ENCODE results near the gene SPINT1. TPM values are rescaled to one million over a fixed set of nuclear protein-coding genes. Genes with fewer than 3 reads are reported as not detected.
"Not testable (repeated sequence)": the region's sequence is repeated elsewhere in the genome, so short reads cannot be mapped to it uniquely, and the experiment has no call there.

Gene SPINT1
- total RNA-seq, 2 donors from 2014 or later, result 1.7 to 3.2 TPM

DNA sequence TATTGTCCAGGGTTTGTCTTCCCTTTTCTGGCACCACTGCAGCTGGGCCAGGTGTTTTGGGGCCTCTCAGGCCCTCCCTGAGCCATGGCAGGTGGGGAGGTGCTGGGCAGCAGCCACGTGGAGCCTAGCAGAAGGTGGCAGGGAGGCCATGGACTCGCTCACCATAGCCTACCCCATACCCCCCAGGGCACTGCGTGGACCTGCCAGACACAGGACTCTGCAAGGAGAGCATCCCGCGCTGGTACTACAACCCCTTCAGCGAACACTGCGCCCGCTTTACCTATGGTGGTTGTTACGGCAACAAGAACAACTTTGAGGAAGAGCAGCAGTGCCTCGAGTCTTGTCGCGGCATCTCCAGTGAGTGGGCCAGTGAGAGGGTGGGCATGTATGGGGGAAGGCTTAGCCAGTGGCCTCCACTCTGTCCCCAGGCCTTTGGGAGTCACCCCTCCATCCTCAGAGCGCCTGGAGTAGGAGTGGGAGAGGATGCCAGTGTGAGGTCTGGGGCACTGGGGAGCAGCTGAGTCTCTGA, 11.9 kb downstream of the SPINT1 start:
- peak; percentile 63 for DNase-seq (ENCODE audit: low spot score)
- intact Hi-C loops (cut with DNase I), result loop anchor here in 1 of 2 donors (5.0 kb wide), 2 partner anchors 37 to 327 kb away; partner anchors contain the start of gene VPS18

DNA sequence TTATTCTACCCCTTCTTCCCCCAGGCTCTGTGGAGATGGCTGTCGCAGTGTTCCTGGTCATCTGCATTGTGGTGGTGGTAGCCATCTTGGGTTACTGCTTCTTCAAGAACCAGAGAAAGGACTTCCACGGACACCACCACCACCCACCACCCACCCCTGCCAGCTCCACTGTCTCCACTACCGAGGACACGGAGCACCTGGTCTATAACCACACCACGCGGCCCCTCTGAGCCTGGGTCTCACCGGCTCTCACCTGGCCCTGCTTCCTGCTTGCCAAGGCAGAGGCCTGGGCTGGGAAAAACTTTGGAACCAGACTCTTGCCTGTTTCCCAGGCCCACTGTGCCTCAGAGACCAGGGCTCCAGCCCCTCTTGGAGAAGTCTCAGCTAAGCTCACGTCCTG, 12.9 kb downstream of the SPINT1 start:
- intact Hi-C loops (cut with DNase I), result loop anchor here in 1 of 2 donors (5.0 kb wide), 2 partner anchors 36 to 326 kb away; partner anchors contain the start of gene VPS18
- DNase-seq (ENCODE audit: low spot score), result peak; percentile 69

DNA sequence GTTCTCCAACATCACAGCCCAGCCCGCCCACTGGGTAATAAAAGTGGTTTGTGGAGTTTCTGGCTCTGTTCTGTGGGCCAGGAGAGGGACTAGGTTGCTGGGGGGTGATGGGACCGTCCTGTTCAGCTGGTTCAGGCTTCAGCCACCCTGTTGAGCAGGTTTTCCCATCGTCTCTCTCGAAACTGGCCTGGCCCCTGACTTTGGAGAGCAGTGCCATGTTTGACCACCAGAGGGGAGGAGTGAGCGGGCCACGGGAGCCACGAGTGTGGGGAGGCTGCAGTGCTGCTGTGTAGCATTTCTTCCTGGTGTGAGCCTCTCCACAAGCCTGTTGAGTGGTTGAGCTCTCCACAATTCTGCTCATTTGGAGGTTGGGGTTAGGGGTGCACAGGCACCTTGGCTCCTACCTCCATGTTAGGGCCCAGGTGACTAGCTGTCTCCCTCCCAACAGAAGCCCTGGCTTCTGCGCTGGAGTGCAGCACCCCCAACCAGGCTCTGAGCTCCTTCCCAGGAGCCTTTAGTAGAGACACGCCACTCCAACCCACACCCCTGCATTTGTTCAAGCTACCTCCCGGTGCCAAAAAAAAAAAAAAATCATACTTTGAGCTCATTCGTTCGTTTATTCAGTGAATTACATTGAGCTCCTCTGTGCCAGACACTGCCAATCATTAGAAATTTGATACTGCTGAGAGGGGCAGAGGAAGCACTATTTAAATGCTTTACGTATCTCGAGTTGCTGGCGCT, 13.9 kb downstream of the SPINT1 start:
- intact Hi-C loops (cut with DNase I), result loop anchor here in 1 of 2 donors (5.0 kb wide), 2 partner anchors 35 to 325 kb away; partner anchors contain the start of gene VPS18
- DNase-seq (ENCODE audit: low spot score), result peak; percentile 93

DNA sequence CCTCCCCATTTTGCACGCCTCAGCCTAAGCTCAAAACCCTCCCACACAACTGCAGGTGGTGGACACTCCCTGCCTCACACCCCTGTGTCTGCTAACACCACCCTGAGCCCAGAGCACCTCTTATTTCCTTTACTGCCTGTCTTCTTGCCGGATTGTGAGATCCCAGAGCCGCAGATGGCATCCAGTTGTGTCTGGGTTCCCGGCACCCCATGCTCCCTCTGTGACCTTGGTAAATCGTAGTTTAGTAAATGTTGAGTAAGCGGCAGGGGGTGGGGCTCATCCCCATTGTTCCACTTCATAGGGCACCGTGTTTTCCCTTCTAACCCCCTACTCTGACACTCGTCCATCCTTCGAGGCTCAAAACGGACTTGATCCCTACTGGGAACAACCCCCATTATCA, 14.9 kb downstream of the SPINT1 start:
- intact Hi-C loops (cut with DNase I), result loop anchor here in 1 of 2 donors (5.0 kb wide), 2 partner anchors 34 to 324 kb away; partner anchors contain the start of gene VPS18
- peak; percentile 64 for DNase-seq (ENCODE audit: low spot score)

DNA sequence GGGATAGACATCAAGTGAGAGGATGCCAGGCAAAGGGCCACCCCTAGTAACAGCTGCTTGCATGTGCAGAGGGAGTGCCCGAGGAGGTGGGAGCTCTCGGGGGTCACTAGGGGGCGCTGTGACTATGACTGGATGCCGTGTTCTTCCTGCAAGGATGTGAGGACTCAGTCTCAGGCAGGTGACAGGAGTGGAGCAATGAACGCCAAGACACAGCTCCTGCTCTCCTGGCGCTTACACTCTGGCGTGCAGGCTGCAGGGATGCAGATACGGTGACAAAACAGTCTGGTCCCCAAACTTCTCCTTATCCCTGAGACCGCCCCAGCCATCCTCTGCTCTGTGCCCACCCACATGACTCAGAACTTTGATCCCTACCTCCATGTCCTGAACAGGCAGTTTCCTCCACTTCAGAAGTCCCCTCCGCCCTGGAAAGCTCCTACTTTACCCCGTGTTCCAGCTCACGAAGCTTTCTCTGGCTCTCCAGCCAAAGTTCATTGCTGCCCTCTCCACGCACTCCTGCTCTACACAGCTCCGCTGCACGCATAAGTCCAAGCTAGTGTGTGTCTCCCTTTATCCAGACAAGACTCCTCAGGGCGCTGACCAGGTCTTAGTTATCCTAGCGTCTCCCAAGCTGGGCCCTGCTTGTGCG, 15.5 kb downstream of the SPINT1 start:
- intact Hi-C loops (cut with DNase I), result loop anchor here in 1 of 2 donors (5.0 kb wide), 2 partner anchors 33 to 323 kb away; partner anchors contain the start of gene VPS18
- peak; percentile 89 for DNase-seq (ENCODE audit: low spot score)

DNA sequence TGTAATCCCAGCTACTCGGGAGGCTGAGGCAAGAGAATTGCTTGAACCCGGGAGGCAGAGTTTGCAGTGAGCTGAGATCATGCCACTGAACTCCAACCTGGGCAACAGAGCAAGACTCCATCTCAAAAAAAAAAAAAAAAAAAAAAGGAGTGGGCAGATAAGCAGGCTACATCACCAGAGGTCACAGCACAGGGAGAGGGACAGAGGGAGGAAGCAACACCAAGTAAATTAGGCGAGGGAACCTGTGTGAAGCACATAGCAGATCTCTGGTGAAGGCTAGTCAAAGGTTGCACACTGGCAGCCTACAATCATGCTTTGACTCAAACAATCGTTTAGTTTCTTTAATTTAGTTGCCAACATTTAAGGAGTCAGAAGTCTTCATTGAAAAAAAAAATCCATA, 17.3 kb downstream of the SPINT1 start:
- not testable (repeated sequence) for DNase-seq (ENCODE audit: low spot score)

DNA sequence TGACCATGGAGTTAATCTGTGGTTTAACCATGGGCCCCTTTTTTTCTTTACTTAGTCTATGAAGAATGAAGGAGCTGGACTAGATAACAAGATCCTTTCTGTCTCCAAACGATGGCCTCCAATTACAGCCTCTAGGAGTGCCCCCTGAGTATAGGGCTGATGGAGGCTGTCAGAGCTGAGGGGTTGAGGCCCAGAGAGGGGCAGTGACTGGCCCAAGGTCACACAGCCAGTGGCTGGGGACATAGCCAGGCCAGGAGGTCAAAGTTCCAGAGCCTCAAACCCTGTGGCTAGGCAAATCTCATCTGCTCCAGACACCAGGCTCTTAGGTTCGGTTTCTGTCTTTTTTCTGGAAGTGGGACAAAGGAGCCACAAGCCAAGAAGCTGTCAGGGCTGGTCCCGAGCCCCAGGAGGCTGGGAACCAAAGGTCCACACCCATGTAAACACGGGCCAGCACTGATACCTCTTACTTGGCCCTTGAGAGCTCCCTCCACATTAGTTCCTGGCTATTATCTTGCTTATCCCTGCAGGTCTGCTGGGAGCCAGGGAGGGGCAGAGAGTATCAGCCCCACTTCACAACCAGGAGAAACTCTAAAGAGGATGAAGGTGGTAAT, 19.9 kb downstream of the SPINT1 start:
- intact Hi-C loops (cut with DNase I), result no loop called here
- DNase-seq (ENCODE audit: low spot score), result peak; percentile 43

More for the DNA sequence above, 17.3 kb downstream of the SPINT1 start:
- intact Hi-C loops (cut with DNase I), result not testable (repeated sequence)

DNA sequence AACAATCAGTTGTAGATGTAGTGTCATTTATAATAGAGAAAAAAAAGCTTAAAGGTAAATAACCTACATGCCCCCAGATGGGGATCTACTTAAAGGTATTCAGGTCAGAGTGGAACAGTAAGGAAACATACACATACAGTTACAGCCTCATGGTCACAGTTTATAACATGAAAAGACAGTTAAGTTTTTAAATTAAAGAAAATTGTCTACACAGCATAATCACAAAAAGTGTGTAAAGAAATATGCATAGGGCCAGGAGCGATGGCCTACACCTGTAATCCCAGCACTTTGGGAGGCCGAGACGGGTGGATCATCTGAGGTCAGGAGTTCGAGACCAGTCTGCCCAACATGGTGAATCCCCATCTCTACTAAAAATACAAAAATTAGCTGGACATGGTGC, 23.4 kb downstream of the SPINT1 start:
- intact Hi-C loops (cut with DNase I), result no loop called here
- no peak for DNase-seq (ENCODE audit: low spot score)

DNA sequence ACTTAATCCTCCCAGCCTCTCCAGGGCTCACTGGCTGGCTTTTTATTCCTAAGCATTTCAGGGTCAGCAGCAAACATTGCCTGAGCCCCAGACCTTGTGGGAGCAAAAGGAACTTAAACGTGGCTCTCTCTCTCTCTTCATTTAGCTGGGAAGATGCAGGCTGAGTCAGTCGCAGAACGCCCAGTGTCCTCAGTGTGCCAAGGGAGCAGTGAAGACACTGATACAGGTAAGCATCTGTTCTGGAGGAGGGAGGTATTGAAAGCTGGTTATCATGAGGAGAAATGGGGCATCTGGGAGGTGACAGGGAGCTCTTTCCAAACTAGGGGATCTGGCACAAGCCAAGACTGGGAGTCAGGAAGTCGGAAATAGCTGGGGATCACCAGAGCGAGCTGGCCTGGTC, 25.8 kb downstream of the SPINT1 start:
- intact Hi-C loops (cut with DNase I), result no loop called here
- DNase-seq (ENCODE audit: low spot score), result no peak

DNA sequence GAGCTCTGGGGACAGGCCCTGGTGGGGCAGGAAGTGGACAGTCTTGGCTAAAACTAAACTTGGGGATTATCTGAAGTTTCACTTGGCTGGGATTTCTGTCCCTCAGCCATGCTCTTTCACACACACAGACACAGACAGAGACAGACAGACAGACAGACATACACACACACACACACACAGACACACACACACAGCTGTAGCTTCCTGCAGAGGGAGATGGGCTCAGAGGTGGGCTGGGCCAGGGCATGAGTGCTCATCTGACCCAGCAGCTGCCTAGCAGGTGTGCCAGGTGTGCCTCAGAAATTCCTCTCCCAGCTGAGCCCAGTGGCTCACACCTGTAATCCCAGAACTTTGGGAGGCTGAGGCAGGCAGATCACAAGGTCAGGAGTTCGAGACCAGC, 26.9 kb downstream of the SPINT1 start:
- intact Hi-C loops (cut with DNase I), result no loop called here
- no peak for DNase-seq (ENCODE audit: low spot score)

DNA sequence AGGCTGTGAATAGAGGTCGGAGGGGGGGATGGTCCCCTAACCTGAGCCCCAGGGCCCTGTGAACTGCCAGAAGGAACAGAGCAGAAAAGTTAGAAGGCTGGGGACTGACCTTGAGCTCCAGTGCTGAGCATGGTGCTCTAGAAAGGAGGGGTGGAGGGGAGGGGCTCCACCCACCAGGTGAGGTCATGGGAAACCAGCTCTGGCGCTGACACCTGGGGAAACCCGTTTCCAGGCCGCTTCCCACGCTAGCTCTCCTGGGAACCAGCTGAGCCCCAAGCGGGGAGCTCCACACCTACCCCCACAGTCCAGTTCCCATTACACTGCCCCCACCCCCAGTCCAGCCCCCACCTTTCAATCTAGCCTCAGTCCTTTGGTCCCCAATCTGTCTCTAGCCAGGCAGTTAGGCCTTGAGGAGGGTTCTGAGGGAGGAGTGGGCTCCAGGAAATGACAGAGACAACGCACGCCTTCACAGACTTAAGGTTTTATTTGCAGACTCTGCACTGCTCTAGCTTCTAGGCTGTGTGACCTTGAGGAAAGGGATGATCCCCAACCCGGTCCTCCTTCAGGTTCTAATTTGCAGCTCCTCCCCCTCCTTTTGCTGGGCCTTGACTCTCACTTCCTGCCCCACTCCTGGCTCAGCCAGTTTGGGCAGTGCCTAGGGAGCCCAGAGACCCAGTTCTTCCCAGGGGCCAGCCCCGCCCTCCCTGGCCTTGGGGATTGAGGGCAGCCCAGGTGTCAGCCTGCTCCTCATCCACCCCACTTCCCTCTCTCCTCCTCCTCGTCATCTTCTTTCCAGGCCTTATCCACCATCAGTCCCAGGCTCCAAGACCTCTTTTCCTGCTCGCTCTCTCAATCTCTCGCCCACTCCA, 28.1 kb downstream of the SPINT1 start:
- no peak for DNase-seq (ENCODE audit: low spot score)
- intact Hi-C loops (cut with DNase I), result loop anchor here in 1 of 2 donors (2.0 kb wide), 1 partner anchor 19 kb away; no protein-coding TSS in a partner anchor

DNA sequence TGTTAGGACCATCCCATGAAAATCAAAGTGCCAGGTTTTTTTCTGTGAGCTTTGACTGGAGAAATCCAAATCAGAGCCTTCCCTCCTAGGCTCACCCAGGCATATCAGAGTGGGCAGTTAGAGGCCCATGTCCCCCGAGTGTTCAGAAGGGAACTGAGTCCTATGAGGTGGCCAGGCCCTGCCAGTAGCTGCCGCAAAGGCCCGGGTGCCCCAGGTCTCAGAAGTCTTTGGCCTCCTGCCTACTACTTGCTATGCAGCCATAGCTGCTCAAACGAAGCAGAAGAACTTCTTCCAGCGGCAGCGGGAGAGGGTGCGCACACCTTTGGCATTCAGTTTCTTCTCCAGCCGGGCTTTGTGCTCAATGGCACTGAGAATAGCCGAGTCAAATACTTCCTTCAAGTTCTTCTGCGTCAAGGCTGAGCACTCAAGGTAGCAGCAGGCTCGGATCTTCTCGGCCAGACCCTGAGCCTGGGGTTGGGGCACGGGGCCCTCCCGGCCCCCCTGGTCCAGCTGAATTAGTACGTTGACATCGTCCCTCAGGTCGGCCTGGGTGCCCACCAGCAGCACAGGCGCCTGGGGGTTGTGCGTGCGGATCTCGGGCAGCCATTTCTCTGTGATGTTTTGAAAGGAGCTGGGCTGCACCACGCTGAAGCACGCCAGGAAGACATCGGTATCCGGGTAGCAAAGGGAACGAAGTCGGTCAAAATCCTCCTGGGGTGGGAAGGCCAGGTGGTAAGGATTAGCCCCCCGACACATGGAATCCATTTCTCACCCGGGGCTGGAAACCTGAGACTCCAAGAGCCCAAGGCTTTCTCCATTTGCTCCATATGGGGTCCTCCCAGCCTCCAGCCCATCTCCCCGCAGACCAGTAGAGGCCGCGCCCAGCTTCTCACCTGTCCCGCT, 29.2 kb downstream of the SPINT1 start:
- intact Hi-C loops (cut with DNase I), result loop anchor here in 1 of 2 donors (2.0 kb wide), 1 partner anchor 18 kb away; no protein-coding TSS in a partner anchor
- DNase-seq (ENCODE audit: low spot score), result peak; percentile 43

DNA sequence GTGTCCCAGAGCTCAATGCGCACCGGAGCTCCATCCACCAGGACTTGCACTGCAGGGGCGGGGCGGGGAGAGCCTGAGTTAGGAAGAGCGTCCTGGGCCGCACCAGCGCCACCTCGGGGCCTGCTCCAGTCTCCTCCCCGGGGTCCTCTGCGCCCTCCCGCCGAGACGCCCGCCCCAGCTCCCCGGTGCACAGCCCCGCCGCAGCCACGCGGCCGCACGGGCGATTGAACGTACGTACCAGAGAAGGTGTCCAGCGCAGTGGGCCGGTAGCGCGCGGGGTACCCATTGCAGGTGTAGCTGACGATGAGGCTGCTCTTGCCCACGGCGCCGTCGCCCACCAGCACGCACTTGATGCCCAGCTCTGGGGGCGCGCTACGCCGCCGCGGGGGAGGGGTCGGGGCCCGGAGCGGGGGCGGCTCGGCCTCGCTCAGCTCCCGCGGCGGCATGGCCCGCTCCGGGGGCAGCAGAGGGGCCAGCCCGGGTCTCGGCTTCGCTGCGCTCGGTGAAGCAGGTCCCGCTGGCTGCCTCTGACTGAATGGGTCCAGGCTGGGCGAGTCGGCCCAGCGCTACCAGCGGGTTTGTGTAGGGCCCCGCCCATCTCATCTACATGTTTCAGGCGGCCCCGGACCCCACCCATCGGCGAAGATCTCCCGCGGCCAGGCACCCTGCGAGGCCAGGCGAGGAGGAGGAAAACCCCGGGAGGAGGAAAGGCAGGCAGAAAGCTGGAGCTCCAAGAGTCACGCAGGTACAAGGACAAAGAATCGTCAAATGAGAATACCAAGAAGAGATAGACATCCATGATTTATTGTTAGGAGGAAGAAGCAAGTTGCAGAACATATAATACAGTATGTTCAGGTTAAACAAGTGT, 30.1 kb downstream of the SPINT1 start, which contains the start of gene RHOV:
Gene RHOV (minus strand): TSS at position 541 of the 868 bp plus-strand sequence. CDS start 95 bp downstream, at position 446.
- DNase-seq (ENCODE audit: low spot score), result no peak

DNA sequence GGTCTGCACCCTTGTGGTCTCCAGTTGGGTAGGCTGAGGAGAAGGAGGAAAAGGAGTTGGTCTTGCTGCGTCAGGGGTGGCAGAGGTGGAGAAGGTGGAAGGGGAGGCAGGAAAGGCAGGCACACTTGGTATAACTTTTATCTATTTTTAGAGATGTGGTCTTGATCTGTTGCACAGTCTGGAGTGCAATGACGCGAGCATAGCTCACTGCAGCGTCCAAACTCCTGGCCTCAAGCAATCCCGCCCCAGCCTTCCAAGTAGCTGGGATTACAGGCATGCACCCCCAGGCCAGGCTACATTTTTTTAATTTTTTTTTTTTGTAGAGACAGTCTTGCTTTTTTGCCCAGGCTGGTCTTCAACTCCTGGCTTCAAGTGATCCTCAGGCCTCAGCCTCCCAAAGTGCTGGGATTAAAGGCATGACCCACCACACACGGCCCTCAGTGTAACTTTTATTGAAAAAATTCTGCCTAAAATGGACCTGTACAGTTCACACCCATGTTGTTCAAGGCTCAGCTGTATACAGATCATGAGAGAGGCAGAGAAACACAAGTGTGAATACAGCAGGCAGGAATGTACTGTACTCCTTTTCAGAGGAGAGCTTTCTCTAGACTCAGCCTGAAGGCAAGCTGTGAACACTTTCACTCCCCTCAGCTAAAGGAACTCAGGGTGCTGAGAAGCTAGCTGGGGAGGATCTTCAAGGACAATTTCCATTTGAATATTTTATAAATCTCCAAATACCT, 32.3 kb downstream of the SPINT1 start:
- DNase-seq (ENCODE audit: low spot score), result no peak
- intact Hi-C loops (cut with DNase I), result no loop called here

More for the DNA sequence above, 30.1 kb downstream of the SPINT1 start, which contains the start of gene RHOV:
- intact Hi-C loops (cut with DNase I), result loop anchor here in 1 of 2 donors (2.0 kb wide), 1 partner anchor 17 kb away; no protein-coding TSS in a partner anchor

DNA sequence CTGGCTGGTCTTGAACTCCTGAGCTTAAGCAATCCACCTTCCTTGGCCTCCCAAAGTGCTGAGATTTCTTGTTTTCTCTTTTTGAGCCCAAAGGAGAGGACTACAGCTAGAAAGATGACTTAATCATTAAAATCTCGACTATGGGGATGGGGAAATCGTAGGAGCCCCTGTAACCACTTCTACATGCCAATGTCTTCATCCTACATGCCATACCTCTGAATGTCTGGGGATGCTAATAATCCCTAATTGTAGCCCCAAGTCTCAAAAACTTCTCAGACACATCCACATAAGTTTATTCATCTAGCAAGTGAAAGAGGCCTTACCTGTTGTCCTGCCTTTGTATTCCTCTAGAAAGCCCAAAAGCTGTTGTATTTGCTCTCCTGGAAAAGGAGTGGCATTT, 33.8 kb downstream of the SPINT1 start:
- intact Hi-C loops (cut with DNase I), result no loop called here
- DNase-seq (ENCODE audit: low spot score), result no peak

DNA sequence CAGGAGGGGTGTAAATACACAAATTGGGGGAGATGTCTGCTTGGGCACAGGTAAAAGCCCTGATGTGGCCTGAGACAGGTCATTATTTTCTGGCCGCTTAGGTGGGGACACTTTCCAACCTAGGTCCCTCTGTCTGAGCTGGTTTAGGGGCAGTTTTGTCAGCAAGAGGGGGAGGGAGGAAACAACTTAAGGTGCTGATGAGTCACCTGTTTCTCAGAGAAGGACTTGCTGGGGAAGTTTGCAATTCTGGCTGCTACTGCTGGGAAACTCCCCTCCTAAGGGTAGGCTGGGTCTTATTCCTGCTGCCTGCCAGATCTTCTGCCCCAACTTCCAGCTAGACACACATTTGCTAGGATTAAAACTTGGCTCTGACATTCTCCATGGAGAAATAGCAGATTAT, 34.9 kb downstream of the SPINT1 start:
- DNase-seq (ENCODE audit: low spot score), result peak; percentile 13

More for the DNA sequence above, 34.9 kb downstream of the SPINT1 start:
- intact Hi-C loops (cut with DNase I), result no loop called here
